Activated CD4-positive, alpha-beta T cell treated with anti-CD3 and anti-CD28 coated beads, Interleukin-2, amount 10 ng/mL, durations not matched to agents 24 days and 14 days (primary cell): Measurements from ENCODE around the gene POU5F1. TPM values are rescaled to one million over a fixed set of nuclear protein-coding genes. Genes with fewer than 3 reads are reported as not detected.
A peak's percentile ranks its signal among the peaks of the same experiment; 100 is the strongest.
"Not testable (repeated sequence)": the region's sequence is repeated elsewhere in the genome, so short reads cannot be mapped to it uniquely, and the experiment has no call there.

Source experiments
- DNase-seq: peaks from one replicate; pipeline ENCODE4 v3.0.0; 2022
- H3K27ac Mint-ChIP-seq: one replicate; pipeline ENCODE4 v1.8.0; 2022; ENCODE audit warnings: mild to moderate bottlenecking, mixed read lengths
- H3K27me3 Mint-ChIP-seq: one replicate; pipeline ENCODE4 v1.8.0; 2022; ENCODE audit warnings: mixed read lengths
- H3K36me3 Mint-ChIP-seq: one replicate; pipeline ENCODE4 v1.8.0; 2022; ENCODE audit warnings: low read depth, mild to moderate bottlenecking, mixed read lengths
- H3K4me1 Mint-ChIP-seq: one replicate; pipeline ENCODE4 v1.8.0; 2021; ENCODE audit warnings: mixed read lengths
- H3K4me3 Mint-ChIP-seq: one replicate; pipeline ENCODE4 v1.8.0; 2022; ENCODE audit warnings: mild to moderate bottlenecking, moderate library complexity, mixed read lengths
- H3K9me3 Mint-ChIP-seq: one replicate; pipeline ENCODE4 v1.8.0; 2021; ENCODE audit warnings: mixed read lengths
- intact Hi-C: fragments of 100-400 bp; cut with micrococcal nuclease; formaldehyde crosslinking; loops from one replicate; pipeline ENCODE4 v1.15.1; 2023
- total RNA-seq: library from RNA; stranded (reverse); gene quantifications from 2 replicates; pipeline ENCODE4 v1.2.3, GENCODE V29; 2022

The POU5F1 gene
- total RNA-seq, 1 donor from 2014 or later, result not detected

DNA sequence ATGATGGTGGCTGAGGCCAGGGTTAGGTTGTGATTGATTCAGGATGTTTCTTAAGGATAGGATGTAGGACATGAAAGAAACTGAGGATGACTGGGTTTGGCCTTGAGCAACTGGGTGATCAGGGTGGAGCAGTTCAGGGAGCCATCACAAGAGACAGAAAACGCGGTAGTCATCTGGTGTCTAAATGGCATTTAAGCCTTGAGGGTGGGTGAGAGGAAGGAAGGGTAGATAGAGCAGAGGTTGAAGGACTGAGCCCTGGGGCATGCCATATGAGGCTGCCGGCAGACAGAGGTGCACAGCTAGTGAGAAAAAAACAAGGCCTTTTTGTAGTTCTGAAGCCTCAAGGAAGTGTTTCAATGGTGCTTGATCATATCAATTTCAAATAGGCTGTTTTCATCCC, 1.9 kb downstream of the POU5F1 start:
- no peaks in the 10 kb centered on the region for H3K9me3 Mint-ChIP-seq
- intact Hi-C loops, result no loop called here
- peaks cover 10% of the 10 kb centered on the region for H3K4me1 Mint-ChIP-seq
- H3K27me3 Mint-ChIP-seq, result no peaks in the 10 kb centered on the region
- peaks cover 7% of the 10 kb centered on the region for H3K36me3 Mint-ChIP-seq
- no peak for DNase-seq
- H3K27ac Mint-ChIP-seq, result peak overlapping the region; percentile 1
- no peak overlapping the region for H3K4me3 Mint-ChIP-seq

DNA sequence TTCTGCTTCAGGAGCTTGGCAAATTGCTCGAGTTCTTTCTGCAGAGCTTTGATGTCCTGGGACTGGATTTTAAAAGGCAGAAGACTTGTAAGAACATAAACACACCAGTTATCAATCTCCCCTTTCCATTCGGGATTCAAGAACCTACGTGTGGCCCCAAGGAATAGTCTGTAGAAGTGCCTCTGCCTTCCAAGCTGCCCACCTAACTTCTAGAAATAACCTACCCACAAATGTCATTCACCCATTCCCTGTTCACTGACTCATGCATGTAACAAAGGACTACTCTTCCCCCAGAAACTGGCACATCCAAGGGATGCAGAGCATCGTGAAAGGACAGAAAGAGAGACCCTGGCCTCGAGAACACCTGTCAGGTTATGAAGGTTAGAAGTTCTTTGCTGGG, 4.5 kb downstream of the POU5F1 start:
- Mint-ChIP-seq H3K36me3 (peaks cover 30% of the 10 kb centered on the region), H3K9me3 (no peaks in the 10 kb centered on the region), H3K4me1 (peaks cover 27% of the 10 kb centered on the region), H3K4me3 (no peak overlapping the region), H3K27me3 (no peaks in the 10 kb centered on the region), H3K27ac (peak overlapping the region; percentile 11)
- no peak for DNase-seq
- intact Hi-C loops, result no loop called here

DNA sequence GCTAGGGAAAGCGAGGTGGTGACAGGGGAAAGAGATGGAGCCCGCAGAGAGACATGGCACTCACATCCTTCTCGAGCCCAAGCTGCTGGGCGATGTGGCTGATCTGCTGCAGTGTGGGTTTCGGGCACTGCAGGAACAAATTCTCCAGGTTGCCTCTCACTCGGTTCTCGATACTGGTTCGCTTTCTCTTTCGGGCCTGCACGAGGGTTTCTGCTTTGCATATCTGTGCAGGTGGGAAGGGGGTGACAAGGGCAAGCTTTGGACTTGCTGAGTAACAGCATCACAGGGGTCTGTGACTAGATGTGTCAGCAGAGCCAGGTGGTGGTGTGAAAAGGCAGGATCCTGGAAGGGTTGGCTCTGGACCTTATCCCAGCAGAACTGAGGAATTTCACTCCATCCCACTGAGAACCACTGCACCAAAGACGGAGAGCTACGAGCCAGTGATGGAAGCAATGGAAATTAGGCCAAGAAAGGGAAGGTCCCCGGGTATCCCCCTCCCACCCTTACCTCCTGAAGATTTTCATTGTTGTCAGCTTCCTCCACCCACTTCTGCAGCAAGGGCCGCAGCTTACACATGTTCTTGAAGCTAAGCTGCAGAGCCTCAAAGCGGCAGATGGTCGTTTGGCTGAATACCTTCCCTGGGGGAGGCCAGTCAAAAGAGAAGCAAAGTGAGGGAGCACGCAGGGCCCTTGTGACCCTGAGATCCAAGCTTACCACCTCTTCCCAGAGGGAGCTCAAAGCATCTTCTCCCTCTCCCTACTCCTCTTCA, 5.2 kb downstream of the POU5F1 start:
- H3K4me3 Mint-ChIP-seq, DNase-seq, intact Hi-C loops, H3K27me3 Mint-ChIP-seq, H3K9me3 Mint-ChIP-seq: not testable (repeated sequence)
- Mint-ChIP-seq H3K36me3 (peaks cover 34% of the 10 kb centered on the region), H3K27ac (peak overlapping the region; percentile 54), H3K4me1 (peaks cover 30% of the 10 kb centered on the region)

DNA sequence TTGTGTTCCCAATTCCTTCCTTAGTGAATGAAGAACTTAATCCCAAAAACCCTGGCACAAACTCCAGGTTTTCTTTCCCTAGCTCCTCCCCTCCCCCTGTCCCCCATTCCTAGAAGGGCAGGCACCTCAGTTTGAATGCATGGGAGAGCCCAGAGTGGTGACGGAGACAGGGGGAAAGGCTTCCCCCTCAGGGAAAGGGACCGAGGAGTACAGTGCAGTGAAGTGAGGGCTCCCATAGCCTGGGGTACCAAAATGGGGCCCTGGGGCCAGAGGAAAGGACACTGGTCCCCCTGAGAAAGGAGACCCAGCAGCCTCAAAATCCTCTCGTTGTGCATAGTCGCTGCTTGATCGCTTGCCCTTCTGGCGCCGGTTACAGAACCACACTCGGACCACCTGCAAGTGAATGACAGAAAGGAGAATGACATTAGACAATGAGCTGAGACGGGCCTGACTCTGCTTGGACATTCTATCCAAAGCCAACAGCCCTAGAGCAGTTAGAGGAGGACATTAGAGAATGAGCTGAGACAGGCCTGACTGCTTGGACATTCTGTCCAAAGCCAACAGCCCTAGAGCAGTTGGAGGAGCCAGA, 5.9 kb downstream of the POU5F1 start:
- H3K9me3 Mint-ChIP-seq, H3K27me3 Mint-ChIP-seq, DNase-seq, intact Hi-C loops, H3K4me3 Mint-ChIP-seq: not testable (repeated sequence)
- Mint-ChIP-seq H3K27ac (peak overlapping the region; percentile 54), H3K36me3 (peaks cover 39% of the 10 kb centered on the region), H3K4me1 (peaks cover 36% of the 10 kb centered on the region)

DNA sequence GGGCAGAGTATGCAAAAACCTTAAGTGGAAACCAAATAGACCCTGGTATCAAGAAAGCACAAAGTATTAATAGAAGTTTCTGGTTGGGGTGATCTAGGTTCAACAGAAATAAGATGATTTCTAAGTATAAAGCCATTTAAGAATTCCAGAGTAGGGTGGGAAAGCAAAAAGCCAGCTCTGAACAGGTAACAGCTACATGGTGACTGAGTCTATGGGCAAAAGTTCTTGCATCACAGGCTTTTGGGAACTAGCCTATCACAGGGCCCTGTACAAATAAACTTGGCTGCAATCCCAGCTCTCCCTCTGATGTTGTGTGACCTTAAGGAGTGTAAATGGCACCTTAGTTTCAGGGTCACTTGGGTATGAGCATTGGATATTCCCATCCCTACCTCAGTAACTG, 6.6 kb downstream of the POU5F1 start:
- peaks cover 40% of the 10 kb centered on the region for H3K36me3 Mint-ChIP-seq
- no peaks in the 10 kb centered on the region for H3K27me3 Mint-ChIP-seq
- intact Hi-C loops, result no loop called here
- H3K27ac Mint-ChIP-seq, result no peak overlapping the region
- H3K4me1 Mint-ChIP-seq, result peaks cover 41% of the 10 kb centered on the region
- H3K4me3 Mint-ChIP-seq, result no peak overlapping the region
- H3K9me3 Mint-ChIP-seq, result no peaks in the 10 kb centered on the region
- DNase-seq, result no peak

DNA sequence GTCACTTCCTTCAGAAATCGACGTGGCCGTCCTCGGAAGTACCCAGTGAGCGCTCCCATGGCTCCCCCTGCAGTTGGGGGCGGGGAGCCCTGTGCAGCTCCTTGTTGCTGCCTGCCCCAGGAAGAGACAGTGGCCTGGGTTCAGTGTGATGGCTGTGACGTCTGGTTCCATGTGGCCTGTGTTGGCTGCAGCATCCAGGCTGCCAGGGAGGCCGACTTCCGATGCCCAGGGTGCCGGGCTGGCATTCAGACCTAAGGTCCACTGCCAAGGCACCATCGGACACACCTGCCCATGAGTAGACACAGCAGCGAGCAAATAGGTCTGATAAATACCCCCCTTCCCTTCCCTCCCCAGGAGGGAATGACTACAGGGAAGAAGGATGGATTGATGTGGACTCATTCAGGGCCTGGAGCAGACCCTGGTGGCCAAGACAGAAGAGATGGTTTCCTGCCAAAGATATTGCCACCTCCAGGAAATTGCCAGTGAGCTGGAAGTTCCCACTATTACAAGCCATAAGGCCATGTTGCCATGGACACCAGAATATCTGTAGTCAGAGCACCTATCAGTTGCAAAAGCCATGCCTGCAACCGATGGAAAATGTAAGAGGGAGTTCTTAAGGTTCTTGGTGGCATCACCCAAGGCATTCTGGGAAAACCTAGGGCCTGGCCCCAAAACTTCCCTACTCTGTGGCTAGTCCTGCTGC, 7.9 kb downstream of the POU5F1 start:
- peaks cover 47% of the 10 kb centered on the region for H3K4me1 Mint-ChIP-seq
- DNase-seq, result no peak
- H3K36me3 Mint-ChIP-seq, result peaks cover 45% of the 10 kb centered on the region
- H3K27ac Mint-ChIP-seq, result peak overlapping the region; percentile 25
- intact Hi-C loops, result no loop called here
- H3K9me3 Mint-ChIP-seq, result no peaks in the 10 kb centered on the region
- H3K27me3 Mint-ChIP-seq, result peaks cover 3% of the 10 kb centered on the region
- H3K4me3 Mint-ChIP-seq, result no peak overlapping the region

DNA sequence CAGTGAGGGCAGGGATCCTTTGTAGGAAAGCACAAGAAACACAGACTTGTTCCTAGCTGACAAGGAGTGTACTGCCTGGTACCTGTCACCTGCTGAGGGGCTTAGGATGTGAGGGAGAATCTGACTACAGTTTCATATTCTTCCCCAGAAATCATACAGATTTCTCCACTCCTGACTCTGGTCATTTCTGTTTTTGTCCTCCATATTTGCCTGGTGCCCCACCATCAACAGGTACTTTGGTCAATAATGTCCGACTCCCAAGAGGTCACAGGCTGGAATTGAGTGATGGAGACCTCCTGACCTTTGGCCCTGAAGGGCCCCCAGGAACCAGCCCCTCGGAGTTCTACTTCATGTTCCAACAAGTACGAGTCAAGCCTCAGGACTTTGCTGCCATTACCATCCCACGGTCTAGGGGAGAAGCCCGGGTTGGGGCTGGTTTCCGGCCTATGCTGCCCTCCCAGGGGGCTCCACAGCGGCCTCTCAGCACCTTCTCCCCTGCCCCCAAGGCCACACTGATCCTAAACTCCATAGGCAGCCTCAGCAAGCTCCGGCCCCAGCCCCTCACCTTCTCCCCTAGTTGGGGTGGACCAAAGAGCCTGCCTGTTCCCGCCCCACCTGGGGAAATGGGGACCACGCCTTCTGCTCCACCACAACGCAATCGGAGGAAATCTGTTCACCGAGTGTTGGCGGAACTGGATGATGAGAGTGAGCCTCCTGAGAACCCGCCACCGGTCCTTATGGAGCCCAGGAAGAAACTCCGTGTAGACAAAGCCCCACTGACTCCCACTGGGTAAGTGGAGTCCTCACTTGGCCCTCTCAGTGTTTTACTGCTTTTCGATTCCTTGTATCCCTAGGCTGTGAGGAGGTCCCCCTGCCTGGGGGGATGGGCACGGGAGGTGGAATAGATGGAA, 9.0 kb downstream of the POU5F1 start:
- no peaks in the 10 kb centered on the region for H3K9me3 Mint-ChIP-seq
- no peak overlapping the region for H3K27ac Mint-ChIP-seq
- no peak for DNase-seq
- H3K36me3 Mint-ChIP-seq, result peaks cover 45% of the 10 kb centered on the region
- intact Hi-C loops, result no loop called here
- H3K27me3 Mint-ChIP-seq, result peaks cover 3% of the 10 kb centered on the region
- peaks cover 54% of the 10 kb centered on the region for H3K4me1 Mint-ChIP-seq
- H3K4me3 Mint-ChIP-seq, result peak overlapping the region; percentile 35

DNA sequence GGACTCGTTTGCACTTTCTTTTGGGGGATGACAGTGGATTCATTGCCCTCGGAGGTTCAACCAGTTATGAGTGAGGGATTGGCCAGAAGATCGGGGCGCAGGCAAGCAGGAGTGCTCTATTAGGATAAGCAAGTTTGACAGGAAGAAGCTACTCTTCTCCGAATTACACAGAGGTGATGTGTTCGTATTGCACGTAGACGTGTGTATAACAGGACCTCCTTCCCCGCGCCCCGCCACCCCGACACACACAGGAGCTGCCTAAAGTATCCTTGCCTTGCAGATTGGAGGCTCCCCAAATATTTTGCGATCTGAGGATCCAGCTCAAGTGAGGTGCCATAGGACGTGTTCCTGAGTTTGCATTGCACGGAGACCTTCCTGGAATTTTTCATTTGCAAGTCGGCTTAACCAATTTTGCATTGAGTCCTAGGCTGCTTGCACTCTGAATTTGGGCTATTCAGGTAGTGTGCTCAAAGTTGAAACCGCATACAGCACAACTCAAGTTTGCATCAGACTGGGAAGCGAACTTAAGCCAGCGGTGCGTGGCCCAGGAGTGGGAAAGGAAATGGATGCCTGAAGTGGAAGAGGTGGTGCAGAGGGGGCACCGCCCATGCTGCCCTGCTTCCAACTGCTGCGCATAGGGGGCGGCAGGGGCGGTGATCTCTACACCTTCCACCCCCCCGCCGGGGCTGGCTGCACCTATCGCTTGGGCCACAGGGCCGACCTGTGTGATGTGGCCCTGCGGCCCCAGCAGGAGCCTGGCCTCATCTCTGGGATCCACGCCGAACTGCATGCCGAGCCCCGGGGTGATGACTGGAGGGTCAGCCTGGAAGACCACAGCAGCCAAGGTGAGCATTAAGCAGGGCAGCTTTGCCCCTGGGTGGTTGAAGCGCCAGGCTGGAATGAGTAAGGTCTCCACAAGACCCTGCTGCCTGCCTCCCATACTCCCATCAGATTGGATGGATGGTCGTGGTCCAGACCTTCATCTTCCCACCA, 11.3 kb downstream of the POU5F1 start:
- no peaks in the 10 kb centered on the region for H3K9me3 Mint-ChIP-seq
- peaks cover 3% of the 10 kb centered on the region for H3K27me3 Mint-ChIP-seq
- peaks cover 46% of the 10 kb centered on the region for H3K36me3 Mint-ChIP-seq
- DNase-seq, result peak; percentile 80
- peaks cover 49% of the 10 kb centered on the region for H3K4me1 Mint-ChIP-seq
- intact Hi-C loops, result loop anchor here (1.0 to 5.0 kb wide), 5 partner anchors 22 to 542 kb away; partner anchors contain the start of genes HLA-C, MRPS18B and PPP1R10
- H3K27ac Mint-ChIP-seq, result peak overlapping the region; percentile 89
- H3K4me3 Mint-ChIP-seq, result peak overlapping the region; percentile 97

DNA sequence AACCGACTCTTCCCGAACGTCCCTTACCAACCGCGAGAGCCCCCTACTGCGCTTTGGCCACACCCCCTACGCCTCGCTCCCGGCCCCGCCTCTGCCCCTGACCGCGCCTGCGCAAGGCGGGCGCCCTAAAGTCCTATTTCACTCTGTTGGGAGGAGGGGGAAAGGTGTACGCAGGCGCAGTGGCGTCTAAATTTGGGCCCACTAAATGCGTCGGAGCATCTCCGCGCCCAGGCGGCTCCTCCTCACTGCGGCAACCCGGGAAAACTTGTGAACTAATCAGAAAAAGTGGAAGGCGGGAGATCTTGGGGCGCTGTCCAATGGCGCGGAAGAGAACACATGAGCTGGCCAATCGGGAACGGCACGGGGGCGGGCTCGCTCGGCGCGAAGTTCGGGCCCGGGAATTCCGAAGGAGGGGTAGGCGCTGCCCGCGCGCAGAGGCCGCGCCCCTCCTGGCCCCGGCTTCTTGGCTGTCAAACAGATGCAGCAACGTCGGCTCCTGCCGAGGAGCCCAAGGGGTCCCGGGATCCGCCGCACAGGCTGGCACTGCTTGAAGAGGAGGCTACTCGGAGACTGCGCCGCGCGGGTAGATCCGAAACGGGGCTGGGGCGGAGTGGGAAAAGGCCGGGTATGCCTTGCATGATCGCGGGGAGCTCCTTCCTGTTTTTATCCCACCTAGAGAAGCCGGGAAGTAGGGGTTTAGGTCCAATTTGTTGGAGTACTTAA, 12.2 kb downstream of the POU5F1 start, which contains the start of gene TCF19:
Gene TCF19, plus strand, starts transcription at position 450 of the 723 bp plus-strand sequence. CDS start 881 bp downstream, outside the sequence.
- Mint-ChIP-seq H3K9me3 (no peaks in the 10 kb centered on the region), H3K27me3 (peaks cover 3% of the 10 kb centered on the region), H3K27ac (peak within 1 kb of the TSS; percentile 89), H3K4me3 (peak within 1 kb of the TSS; percentile 97), H3K36me3 (peaks cover 42% of the 10 kb centered on the region), H3K4me1 (peaks cover 41% of the 10 kb centered on the region)
- DNase-seq, result peak; percentile 100
- intact Hi-C loops, result loop anchor here (2.0 to 5.0 kb wide), 4 partner anchors 22 to 541 kb away; partner anchors contain the start of genes HLA-C, MRPS18B and PPP1R10

DNA sequence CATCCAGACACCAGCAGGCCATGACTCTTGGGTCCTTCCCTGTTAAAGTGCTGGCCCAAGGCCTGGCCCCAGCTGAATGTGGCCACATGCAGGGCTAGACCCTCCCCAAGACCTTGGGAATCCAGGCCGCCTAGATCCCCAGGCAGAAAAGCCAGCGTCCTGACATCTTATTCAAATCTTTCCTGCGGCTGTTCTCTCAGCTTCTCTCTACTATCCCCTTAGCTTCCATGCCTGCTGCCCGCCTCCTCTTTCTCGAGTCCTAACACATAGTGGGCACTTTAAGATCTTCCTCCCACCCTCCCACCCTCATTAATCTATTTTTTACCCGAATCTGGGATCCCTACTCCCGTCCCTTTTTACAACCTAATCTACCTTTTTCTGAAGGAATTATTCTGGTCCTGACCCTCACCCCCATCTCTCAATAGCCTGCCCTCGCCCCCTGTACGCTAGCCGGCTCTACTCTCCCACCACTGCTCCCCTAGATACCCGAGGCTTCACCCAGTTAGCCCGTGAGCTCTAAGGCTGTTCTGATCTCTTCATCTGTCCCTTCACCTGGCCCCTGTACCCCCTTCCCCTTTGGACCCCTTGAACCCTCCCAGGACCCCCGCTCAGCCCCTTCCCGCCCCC, 12.9 kb downstream of the POU5F1 start, which contains the start of gene CCHCR1:
Gene CCHCR1, minus strand, starts transcription at position 290 of the 627 bp plus-strand sequence. Its CDS starts 202 bp downstream, at position 88.
- Mint-ChIP-seq H3K27ac (peak within 1 kb of the TSS; percentile 89), H3K27me3 (peaks cover 3% of the 10 kb centered on the region), H3K4me1 (peaks cover 37% of the 10 kb centered on the region), H3K36me3 (peaks cover 39% of the 10 kb centered on the region), H3K9me3 (no peaks in the 10 kb centered on the region), H3K4me3 (peak within 1 kb of the TSS; percentile 97)
- DNase-seq, result no peak
- intact Hi-C loops, result loop anchor here (2.0 to 5.0 kb wide), 4 partner anchors 21 to 540 kb away; partner anchors contain the start of genes HLA-C, MRPS18B and PPP1R10

DNA sequence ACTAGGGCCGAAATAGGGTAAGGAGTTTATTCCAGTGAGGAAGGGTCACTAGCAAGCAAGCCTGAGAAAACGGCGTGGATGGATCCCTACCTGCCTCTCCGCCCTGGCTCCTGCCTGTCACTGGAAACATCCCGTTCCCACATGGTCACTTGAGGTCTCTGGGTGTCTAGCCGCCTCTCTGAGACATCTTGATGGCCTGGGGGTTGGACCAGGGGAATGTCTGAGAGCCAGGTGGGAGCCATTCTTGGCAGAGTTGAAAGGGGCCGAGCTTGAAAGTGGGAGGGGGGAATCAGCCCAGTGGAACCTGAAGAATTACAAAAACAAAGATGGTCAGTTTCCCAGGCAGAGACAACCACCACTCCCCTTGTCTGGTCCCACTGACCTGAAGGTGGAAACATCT, 13.8 kb downstream of the POU5F1 start:
- Mint-ChIP-seq H3K27me3 (peaks cover 3% of the 10 kb centered on the region), H3K4me1 (peaks cover 30% of the 10 kb centered on the region), H3K36me3 (peaks cover 29% of the 10 kb centered on the region), H3K4me3 (peak overlapping the region; percentile 97), H3K27ac (no peak overlapping the region), H3K9me3 (no peaks in the 10 kb centered on the region)
- no peak for DNase-seq
- intact Hi-C loops, result loop anchor here (5.0 kb wide), 1 partner anchor 539 kb away; the partner anchor contains the start of genes MRPS18B and PPP1R10
